HG03095 (cell line): Measurements from ENCODE around the gene CSNK1G1.
"Not testable (repeated sequence)": the region's sequence is repeated elsewhere in the genome, so short reads cannot be mapped to it uniquely, and the experiment has no call there.

Experiments used
- ATAC-seq: cut with Tn5 transposase; IDR thresholded peaks from one replicate; pipeline ENCODE4 v1.9.1; 2021; ENCODE audit warnings: moderate library complexity; ENCODE audit not compliant: unreplicated experiment

CSNK1G1 gene

GRCh38 chr15:64355944-64356709 lies at the start of gene CSNK1G1:
Gene CSNK1G1 (minus strand): TSS chr15:64356173. CDS start chr15:64300499, 55,674 bp downstream.
- ATAC-seq, result peak; percentile 96

GRCh38 chr15:64400583-64400982 lies 44.6 kb upstream of the CSNK1G1 start:
- no peak for ATAC-seq

GRCh38 chr15:64398575-64398974 lies 42.6 kb upstream of the CSNK1G1 start:
- no peak for ATAC-seq

GRCh38 chr15:64396789-64397188 lies 40.8 kb upstream of the CSNK1G1 start:
- no peak for ATAC-seq

GRCh38 chr15:64392471-64392870 lies 36.5 kb upstream of the CSNK1G1 start:
- ATAC-seq, result not testable (repeated sequence)

GRCh38 chr15:64389036-64389435 lies 33.1 kb upstream of the CSNK1G1 start:
- no peak for ATAC-seq

GRCh38 chr15:64387562-64388168 lies 31.7 kb upstream of the CSNK1G1 start, which contains the start of gene TRIP4:
Gene TRIP4 (plus strand): TSS chr15:64387836. CDS start chr15:64387864, 28 bp downstream.
- ATAC-seq, result peak; percentile 93

- ATAC-seq, result no peak
Observed at GRCh38 chr15:64386291-64386690, 30.3 kb upstream of the CSNK1G1 start.

GRCh38 chr15:64383760-64384159 lies 27.8 kb upstream of the CSNK1G1 start:
- ATAC-seq, result no peak

GRCh38 chr15:64381000-64381751 lies 25.2 kb upstream of the CSNK1G1 start, which contains the start of gene PCLAF:
Gene PCLAF (minus strand): TSS chr15:64381441. CDS start chr15:64381371, 70 bp downstream.
- peak; percentile 95 for ATAC-seq

- ATAC-seq, result not testable (repeated sequence)
Observed at GRCh38 chr15:64380130-64380870, 24.3 kb upstream of the CSNK1G1 start.

- no peak for ATAC-seq
Observed at GRCh38 chr15:64379216-64379960, 23.4 kb upstream of the CSNK1G1 start.

GRCh38 chr15:64373360-64373759 lies 17.4 kb upstream of the CSNK1G1 start:
- ATAC-seq, result no peak

GRCh38 chr15:64371383-64371782 lies 15.4 kb upstream of the CSNK1G1 start:
- ATAC-seq, result not testable (repeated sequence)

GRCh38 chr15:64369078-64369607 lies 13.2 kb upstream of the CSNK1G1 start:
- no peak for ATAC-seq

- no peak for ATAC-seq
Observed at GRCh38 chr15:64361259-64361658, 5.3 kb upstream of the CSNK1G1 start.

- ATAC-seq, result no peak
Observed at GRCh38 chr15:64356710-64357040, 702 bp upstream of the CSNK1G1 start.

- ATAC-seq, result no peak
Observed at GRCh38 chr15:64355348-64355943, 527 bp downstream of the CSNK1G1 start.

- no peak for ATAC-seq
Observed at GRCh38 chr15:64354688-64355344, 1.2 kb downstream of the CSNK1G1 start.
